ENCODE data around the gene LSR.

LSR gene

DNA sequence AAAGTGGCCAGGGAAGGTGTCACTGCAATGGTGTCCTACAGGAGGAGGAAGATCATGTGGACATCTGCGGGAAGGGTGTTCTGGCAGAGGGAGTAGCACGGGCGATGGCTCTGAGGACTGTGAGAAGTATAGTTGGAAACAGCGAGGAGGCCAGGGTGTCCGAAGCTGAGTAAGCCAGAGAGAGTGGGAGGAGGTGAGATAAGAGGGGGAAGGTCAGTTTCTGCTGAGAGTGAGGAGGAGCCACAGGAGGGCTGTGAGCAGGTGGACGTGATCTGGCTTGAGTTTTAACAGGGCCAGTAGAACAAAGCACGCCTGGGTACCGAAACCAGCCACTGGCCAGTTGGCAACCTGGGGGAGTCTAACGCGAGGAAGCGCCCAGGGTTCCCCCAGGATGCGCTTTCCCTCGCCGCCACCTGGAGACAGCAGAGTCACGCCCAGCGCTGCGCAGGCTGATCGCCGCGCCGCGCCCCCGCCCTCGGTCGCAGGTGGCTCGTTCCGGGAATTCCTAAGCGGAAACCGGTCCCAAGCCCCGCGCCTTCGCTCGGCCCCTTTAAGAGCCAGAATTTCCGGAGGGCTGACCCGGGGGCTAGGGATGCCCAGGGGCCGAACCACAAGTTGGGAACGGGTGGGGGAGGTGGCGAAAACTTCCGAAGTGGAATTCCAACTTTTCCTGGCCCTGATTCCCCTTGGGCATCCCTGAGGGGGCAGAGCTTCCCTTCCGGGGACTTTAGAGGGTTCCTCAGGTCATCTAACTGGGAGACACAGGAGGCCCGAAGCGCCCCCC, 1.1 kb upstream of the LSR start:
- DNase-seq (ENCODE audit: low read depth in 1 of 2, low spot score in 1 of 2): no peak
- Histone ChIP-seq H3K4me3 (replicated peaks; ENCODE audit: insufficient read depth, low read length) (no peak overlapping the region), H3K27ac (replicated peaks) (no peak overlapping the region), H3K27me3 (ENCODE audit: insufficient read depth, poor library complexity, severe bottlenecking) (peaks cover 45% of the 10 kb centered on the region)
- TF ChIP-seq, protein P1, sequence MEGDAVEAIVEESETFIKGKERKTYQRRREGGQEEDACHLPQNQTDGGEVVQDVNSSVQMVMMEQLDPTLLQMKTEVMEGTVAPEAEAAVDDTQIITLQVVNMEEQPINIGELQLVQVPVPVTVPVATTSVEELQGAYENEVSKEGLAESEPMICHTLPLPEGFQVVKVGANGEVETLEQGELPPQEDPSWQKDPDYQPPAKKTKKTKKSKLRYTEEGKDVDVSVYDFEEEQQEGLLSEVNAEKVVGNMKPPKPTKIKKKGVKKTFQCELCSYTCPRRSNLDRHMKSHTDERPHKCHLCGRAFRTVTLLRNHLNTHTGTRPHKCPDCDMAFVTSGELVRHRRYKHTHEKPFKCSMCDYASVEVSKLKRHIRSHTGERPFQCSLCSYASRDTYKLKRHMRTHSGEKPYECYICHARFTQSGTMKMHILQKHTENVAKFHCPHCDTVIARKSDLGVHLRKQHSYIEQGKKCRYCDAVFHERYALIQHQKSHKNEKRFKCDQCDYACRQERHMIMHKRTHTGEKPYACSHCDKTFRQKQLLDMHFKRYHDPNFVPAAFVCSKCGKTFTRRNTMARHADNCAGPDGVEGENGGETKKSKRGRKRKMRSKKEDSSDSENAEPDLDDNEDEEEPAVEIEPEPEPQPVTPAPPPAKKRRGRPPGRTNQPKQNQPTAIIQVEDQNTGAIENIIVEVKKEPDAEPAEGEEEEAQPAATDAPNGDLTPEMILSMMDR (IDR thresholded peaks at IDR 0.05; ENCODE audit: insufficient read depth, low read length): no peak
- TF ChIP-seq SPI1 (IDR thresholded peaks at IDR 0.05; ENCODE audit: borderline replicate concordance, low read depth): no peak

DNA sequence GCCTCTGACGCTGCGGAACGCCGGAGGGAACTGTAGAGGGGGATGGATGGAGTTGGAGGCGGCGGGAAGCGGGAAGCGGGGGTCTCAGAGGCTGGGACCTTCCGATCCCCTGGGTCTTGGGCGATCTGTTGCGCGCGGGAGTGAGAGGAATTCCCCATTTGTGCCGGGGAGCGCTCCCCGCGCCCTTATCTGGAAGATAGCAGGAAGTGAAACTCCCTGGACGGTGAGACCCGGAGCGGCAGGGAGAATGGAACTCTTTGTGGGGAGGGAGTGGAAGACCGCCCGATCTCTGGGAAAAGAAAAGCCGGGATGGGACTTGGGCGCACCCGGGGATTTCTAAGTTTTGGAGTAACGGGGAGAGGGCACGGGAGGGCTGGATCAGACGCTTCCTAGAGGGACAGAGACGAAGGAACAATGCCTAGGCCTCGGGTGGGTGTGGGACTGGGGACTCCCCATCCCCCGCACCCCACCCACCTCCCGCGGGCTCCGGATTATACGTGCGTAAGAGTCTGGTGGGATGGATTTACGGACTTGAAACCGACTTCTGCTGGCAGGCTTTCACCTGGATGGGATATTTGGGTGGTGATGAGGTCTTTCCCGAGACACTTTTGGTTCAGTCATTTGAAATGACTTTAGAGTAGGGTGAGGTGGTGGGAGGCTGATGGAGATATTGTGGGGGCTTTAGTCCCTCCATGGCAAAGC, 495 bp downstream of the LSR start:
- TF ChIP-seq, protein P2, sequence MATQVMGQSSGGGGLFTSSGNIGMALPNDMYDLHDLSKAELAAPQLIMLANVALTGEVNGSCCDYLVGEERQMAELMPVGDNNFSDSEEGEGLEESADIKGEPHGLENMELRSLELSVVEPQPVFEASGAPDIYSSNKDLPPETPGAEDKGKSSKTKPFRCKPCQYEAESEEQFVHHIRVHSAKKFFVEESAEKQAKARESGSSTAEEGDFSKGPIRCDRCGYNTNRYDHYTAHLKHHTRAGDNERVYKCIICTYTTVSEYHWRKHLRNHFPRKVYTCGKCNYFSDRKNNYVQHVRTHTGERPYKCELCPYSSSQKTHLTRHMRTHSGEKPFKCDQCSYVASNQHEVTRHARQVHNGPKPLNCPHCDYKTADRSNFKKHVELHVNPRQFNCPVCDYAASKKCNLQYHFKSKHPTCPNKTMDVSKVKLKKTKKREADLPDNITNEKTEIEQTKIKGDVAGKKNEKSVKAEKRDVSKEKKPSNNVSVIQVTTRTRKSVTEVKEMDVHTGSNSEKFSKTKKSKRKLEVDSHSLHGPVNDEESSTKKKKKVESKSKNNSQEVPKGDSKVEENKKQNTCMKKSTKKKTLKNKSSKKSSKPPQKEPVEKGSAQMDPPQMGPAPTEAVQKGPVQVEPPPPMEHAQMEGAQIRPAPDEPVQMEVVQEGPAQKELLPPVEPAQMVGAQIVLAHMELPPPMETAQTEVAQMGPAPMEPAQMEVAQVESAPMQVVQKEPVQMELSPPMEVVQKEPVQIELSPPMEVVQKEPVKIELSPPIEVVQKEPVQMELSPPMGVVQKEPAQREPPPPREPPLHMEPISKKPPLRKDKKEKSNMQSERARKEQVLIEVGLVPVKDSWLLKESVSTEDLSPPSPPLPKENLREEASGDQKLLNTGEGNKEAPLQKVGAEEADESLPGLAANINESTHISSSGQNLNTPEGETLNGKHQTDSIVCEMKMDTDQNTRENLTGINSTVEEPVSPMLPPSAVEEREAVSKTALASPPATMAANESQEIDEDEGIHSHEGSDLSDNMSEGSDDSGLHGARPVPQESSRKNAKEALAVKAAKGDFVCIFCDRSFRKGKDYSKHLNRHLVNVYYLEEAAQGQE (IDR thresholded peaks at IDR 0.05; ENCODE audit: insufficient replicate concordance, low read depth): no peak
- TF ChIP-seq POLR2AphosphoS5 (IDR thresholded peaks at IDR 0.05; ENCODE audit: low read depth): no peak
- TF ChIP-seq GABPA (IDR thresholded peaks at IDR 0.05; ENCODE audit: low read depth): no peak
- TF ChIP-seq, protein P1 (IDR thresholded peaks at IDR 0.05; ENCODE audit: insufficient read depth, low read length): no peak
- TF ChIP-seq SPI1 (IDR thresholded peaks at IDR 0.05; ENCODE audit: borderline replicate concordance, low read depth): no peak
- no peak overlapping the region for H3K27ac ChIP-seq (replicated peaks)
- no peak overlapping the region for H3K4me3 ChIP-seq (replicated peaks; ENCODE audit: insufficient read depth, low read length)
- peaks cover 43% of the 10 kb centered on the region for H3K27me3 ChIP-seq (ENCODE audit: insufficient read depth, poor library complexity, severe bottlenecking)
- DNase-seq (ENCODE audit: low read depth in 1 of 2, low spot score in 1 of 2): no peak

DNA sequence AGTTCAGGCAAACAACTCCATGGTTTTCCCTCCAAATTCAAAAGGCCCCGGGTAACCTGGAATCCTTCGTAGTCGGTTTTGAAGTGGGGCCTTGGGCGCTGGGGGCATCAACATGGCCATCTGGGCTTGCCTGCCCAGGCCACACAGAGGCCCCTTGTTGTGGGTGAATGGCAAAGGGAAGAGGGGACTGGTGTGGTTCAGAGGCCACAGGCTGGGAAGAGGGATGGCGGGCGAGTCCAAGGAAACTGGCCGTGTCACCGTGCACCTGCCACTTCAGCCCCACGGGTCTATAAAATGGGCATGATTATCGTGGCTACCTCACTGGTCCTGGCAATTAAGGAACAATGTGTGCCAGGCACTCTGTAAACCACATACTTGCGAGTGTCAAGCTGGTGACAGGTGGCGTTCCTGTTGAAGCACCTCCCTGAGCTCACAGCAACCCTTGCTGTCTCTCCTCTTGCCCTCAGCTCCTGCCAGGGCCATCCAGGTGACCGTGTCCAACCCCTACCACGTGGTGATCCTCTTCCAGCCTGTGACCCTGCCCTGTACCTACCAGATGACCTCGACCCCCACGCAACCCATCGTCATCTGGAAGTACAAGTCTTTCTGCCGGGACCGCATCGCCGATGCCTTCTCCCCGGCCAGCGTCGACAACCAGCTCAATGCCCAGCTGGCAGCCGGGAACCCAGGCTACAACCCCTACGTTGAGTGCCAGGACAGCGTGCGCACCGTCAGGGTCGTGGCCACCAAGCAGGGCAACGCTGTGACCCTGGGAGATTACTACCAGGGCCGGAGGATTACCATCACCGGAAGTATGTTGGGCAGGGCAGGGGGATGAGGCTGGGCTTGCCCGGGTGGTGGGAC, 1.3 kb downstream of the LSR start:
- Histone ChIP-seq H3K27ac (replicated peaks) (no peak overlapping the region), H3K4me3 (replicated peaks; ENCODE audit: insufficient read depth, low read length) (no peak overlapping the region), H3K27me3 (ENCODE audit: insufficient read depth, poor library complexity, severe bottlenecking) (peaks cover 43% of the 10 kb centered on the region)
- TF ChIP-seq POLR2AphosphoS5 (IDR thresholded peaks at IDR 0.05; ENCODE audit: low read depth) (no peak), SPI1 (IDR thresholded peaks at IDR 0.05; ENCODE audit: borderline replicate concordance, low read depth) (no peak), GABPA (IDR thresholded peaks at IDR 0.05; ENCODE audit: low read depth) (no peak)
- TF ChIP-seq, protein P2 (IDR thresholded peaks at IDR 0.05; ENCODE audit: insufficient replicate concordance, low read depth): no peak
- TF ChIP-seq, protein P1 (IDR thresholded peaks at IDR 0.05; ENCODE audit: insufficient read depth, low read length): no peak
- DNase-seq (ENCODE audit: low read depth in 1 of 2, low spot score in 1 of 2): no peak

Measured in HL-60 (cell line).